Fibroblast of lung (primary cell): ENCODE measurements around the gene AGPAT1. TPM values are rescaled to one million over a fixed set of nuclear protein-coding genes. Genes with fewer than 3 reads are reported as not detected.
"Not testable (repeated sequence)": the region's sequence is repeated elsewhere in the genome, so short reads cannot be mapped to it uniquely, and the experiment has no call there.

Experiments
- DNase-seq, 2 donors: peaks; one replicate each; pipeline versions ENCODE4 v3.0.0 to v3.0.0-alpha.2; 2010; ENCODE audit warnings: low read depth in 2 of 2
- H2AFZ ChIP-seq: 2 replicates; pipeline ENCODE4 v1.5.1; 2012; ENCODE audit warnings: low read length, control low read depth, inconsistent platforms
- H3K27ac ChIP-seq: 2 replicates; pipeline ENCODE4 v1.5.1; 2011; ENCODE audit warnings: low read length, control low read depth; ENCODE audit not compliant: insufficient read depth
- H3K27me3 ChIP-seq: 2 replicates; pipeline ENCODE4 v1.5.1; 2011; ENCODE audit warnings: mild to moderate bottlenecking, low read length; ENCODE audit not compliant: control insufficient read depth, insufficient read depth
- H3K36me3 ChIP-seq: 2 replicates; pipeline ENCODE4 v1.5.1; 2011; ENCODE audit warnings: low read length; ENCODE audit not compliant: control insufficient read depth, insufficient read depth
- H3K4me1 ChIP-seq: 2 replicates; pipeline ENCODE4 v1.5.1; 2011; ENCODE audit warnings: low read length; ENCODE audit not compliant: control insufficient read depth, insufficient read depth; ENCODE audit errors: extremely low read depth
- H3K4me2 ChIP-seq: 2 replicates; pipeline ENCODE4 v1.5.1; 2011; ENCODE audit warnings: low read length, control low read depth; ENCODE audit not compliant: insufficient read depth; ENCODE audit errors: extremely low read depth
- H3K4me3 ChIP-seq, 4 experiments: fragments of 200-600 bp in 1 of 4; sonication (generic) in 1 of 4; replicated peaks in 1 of 4; 2 replicates each; pipeline ENCODE4 v1.5.1; 2011 to 2016; ENCODE audit warnings: low read length in 4 of 4, low read depth in 3 of 4, mild to moderate bottlenecking in 3 of 4, control low read depth in 2 of 4, inconsistent platforms in 1 of 4, mixed read lengths in 1 of 4; ENCODE audit not compliant: insufficient read depth in 1 of 4; ENCODE audit errors: control extremely low read depth in 1 of 4
- H3K79me2 ChIP-seq: 2 replicates; pipeline ENCODE4 v1.5.1; 2012; ENCODE audit warnings: mild to moderate bottlenecking, low read length, inconsistent platforms; ENCODE audit not compliant: control insufficient read depth, insufficient read depth
- H3K9ac ChIP-seq: 2 replicates; pipeline ENCODE4 v1.5.1; 2011; ENCODE audit warnings: mild to moderate bottlenecking, low read length, control low read depth; ENCODE audit not compliant: insufficient read depth
- H3K9me3 ChIP-seq: 2 replicates; pipeline ENCODE4 v1.5.1; 2012; ENCODE audit warnings: low read depth, low read length; ENCODE audit not compliant: control insufficient read depth, insufficient read depth
- H4K20me1 ChIP-seq: 2 replicates; pipeline ENCODE4 v1.5.1; 2011; ENCODE audit warnings: low read length; ENCODE audit not compliant: control insufficient read depth, insufficient read depth; ENCODE audit errors: extremely low read depth
- CTCF ChIP-seq, 2 donors: IDR thresholded peaks in 1 of 2; conservative IDR thresholded peaks in 1 of 2; 1 replicate in 1 of 2; 2 replicates in 1 of 2; pipeline ENCODE4 v1.5.1; 2011 to 2012; ENCODE audit warnings: low read length in 2 of 2, control low read depth in 1 of 2, inconsistent platforms in 1 of 2, low read depth in 1 of 2, mild to moderate bottlenecking in 1 of 2
- EZH2 ChIP-seq: IDR thresholded peaks from 2 replicates; pipeline ENCODE4 v1.5.1; 2012; ENCODE audit warnings: low read length, control low read depth, mild to moderate bottlenecking; ENCODE audit errors: missing control alignments
- polyA plus RNA-seq, 2 donors: library from polyadenylated mRNA; depleted of rRNA in 1 of 2; stranded (reverse) in 1 of 2; unstranded in 1 of 2; fragments of >200 nt; gene quantifications; 2 replicates each; pipeline ENCODE4 v1.2.1, GENCODE V29; 2011 to 2012; ENCODE audit warnings: missing spikeins in 1 of 2
- total RNA-seq: library from RNA; depleted of rRNA; stranded (reverse); fragments of >200 nt; gene quantifications from 2 replicates; pipeline ENCODE4 v1.2.1, GENCODE V29; 2014

The AGPAT1 gene
- total and polyA plus RNA-seq, 2 donors (not counting 1 experiment from before 2014, with no cell fraction given), result 22.1 to 79.0 TPM

- peak overlapping the region; percentile 89 for H3K27ac ChIP-seq
- peak overlapping the region; percentile 44 for H2AFZ ChIP-seq
- H3K27me3 ChIP-seq, result no peaks in the 10 kb centered on the region
- no peaks in the 10 kb centered on the region for H4K20me1 ChIP-seq
- H3K9ac ChIP-seq, result peak overlapping the region; percentile 60
- peaks cover 14% of the 10 kb centered on the region for H3K4me1 ChIP-seq
- H3K79me2 ChIP-seq, result no peaks in the 10 kb centered on the region
- TF ChIP-seq EZH2 (no peak), CTCF (conservative IDR thresholded peaks at IDR 0.05 in 1 of 2, IDR thresholded peaks at IDR 0.05 in 1 of 2; ENCODE audit: low read depth in 1 of 2, low read length in 2 of 2) (peak; percentile 61 to 67)
- H3K36me3 ChIP-seq, result no peaks in the 10 kb centered on the region
- H3K4me2 ChIP-seq, result peak overlapping the region; percentile 75
- peak; percentile 45 to 73 for DNase-seq
- no peaks in the 10 kb centered on the region for H3K9me3 ChIP-seq
- peak overlapping the region; percentile 48 to 77 (median 56) for H3K4me3 ChIP-seq
These were observed 19.2 kb upstream of the AGPAT1 start for GRCh38 chr6:32194825-32195651.

- DNase-seq, result no peak
- H3K9ac ChIP-seq, result no peak overlapping the region
- no peak overlapping the region for H2AFZ ChIP-seq
- H3K36me3 ChIP-seq, result no peaks in the 10 kb centered on the region
- peaks cover 2% of the 10 kb centered on the region for H3K79me2 ChIP-seq
- H3K27me3 ChIP-seq, result no peaks in the 10 kb centered on the region
- no peak overlapping the region for H3K4me3 ChIP-seq
- H4K20me1 ChIP-seq, result no peaks in the 10 kb centered on the region
- peaks cover 14% of the 10 kb centered on the region for H3K4me1 ChIP-seq
- no peaks in the 10 kb centered on the region for H3K9me3 ChIP-seq
- no peak overlapping the region for H3K27ac ChIP-seq
- TF ChIP-seq CTCF (conservative IDR thresholded peaks at IDR 0.05 in 1 of 2, IDR thresholded peaks at IDR 0.05 in 1 of 2; ENCODE audit: low read depth in 1 of 2, low read length in 2 of 2), result no peak
- no peak for TF ChIP-seq EZH2
- H3K4me2 ChIP-seq, result no peak overlapping the region
These were observed 18.5 kb upstream of the AGPAT1 start for GRCh38 chr6:32194388-32194787.

- Histone ChIP-seq H2AFZ (peak overlapping the region; percentile 84), H3K79me2 (peaks cover 13% of the 10 kb centered on the region), H3K4me1 (peaks cover 17% of the 10 kb centered on the region)
- DNase-seq, H4K20me1 ChIP-seq, H3K36me3 ChIP-seq, H3K27me3 ChIP-seq, H3K27ac ChIP-seq, H3K9me3 ChIP-seq, H3K4me3 ChIP-seq, H3K9ac ChIP-seq, H3K4me2 ChIP-seq: not testable (repeated sequence)
These were observed 17.2 kb upstream of the AGPAT1 start for GRCh38 chr6:32193096-32193495.
